Upper lobe of right lung (tissue), 1 donor: ENCODE data around the gene COL13A1. TPM values are rescaled to one million over a fixed set of nuclear protein-coding genes. Genes with fewer than 3 reads are reported as not detected.

Experiments
- ATAC-seq: fragments of 200-7000 bp; cut with Tn5 transposase; one replicate; pipeline ENCODE4 v1.9.1; 2020; ENCODE audit warnings: mild to moderate bottlenecking, moderate library complexity
- DNase-seq: peaks from one replicate; pipeline ENCODE4 v3.0.0-alpha.2; 2020
- H3K27ac ChIP-seq: fragments of 200-600 bp; one replicate; pipeline ENCODE4 v1.8.0; 2022
- H3K27me3 ChIP-seq: fragments of 200-600 bp; one replicate; pipeline ENCODE4 v1.8.0; 2022; ENCODE audit warnings: mild to moderate bottlenecking
- H3K36me3 ChIP-seq: fragments of 200-600 bp; one replicate; pipeline ENCODE4 v1.8.0; 2022
- H3K4me1 ChIP-seq: fragments of 200-600 bp; one replicate; pipeline ENCODE4 v1.8.0; 2022
- H3K4me3 ChIP-seq: fragments of 200-600 bp; one replicate; pipeline ENCODE4 v1.8.0; 2022; ENCODE audit warnings: mild to moderate bottlenecking
- H3K9me3 ChIP-seq: fragments of 200-600 bp; one replicate; pipeline ENCODE4 v1.8.0; 2022
- CTCF ChIP-seq: fragments of 200-600 bp; IDR thresholded peaks from one replicate; pipeline ENCODE4 v1.8.0; 2022; ENCODE audit warnings: antibody characterized with exemption
- intact Hi-C: fragments of 100-400 bp; cut with DNase I; formaldehyde crosslinking; loops from one replicate; pipeline ENCODE4 v1.11.0; 2022
- total RNA-seq: library from RNA; stranded (reverse); fragmentation: NEBNext Ultra II Directional; extraction: Animal tissue kit (Norgen Biotek cat#: 25700); gene quantifications from one replicate; pipeline ENCODE4 v1.2.1, GENCODE V29; 2021
- donor health status: DM: no; HTN: yes; CAD: no; lungs with severe emphysema.

Gene COL13A1
- total RNA-seq, 1 donor from 2014 or later: 13.5 TPM

GRCh38 chr10:69892816-69893215, 91.1 kb downstream of the COL13A1 start:
- intact Hi-C loops: no loop called here
- TF ChIP-seq CTCF: no peak
- Histone ChIP-seq H3K9me3 (no peaks in the 10 kb centered on the region), H3K36me3 (no peaks in the 10 kb centered on the region), H3K27ac (no peak overlapping the region), H3K4me1 (no peaks in the 10 kb centered on the region), H3K4me3 (no peak overlapping the region), H3K27me3 (no peaks in the 10 kb centered on the region)
- DNase-seq (no peak), ATAC-seq (no peak)

- no peaks in the 10 kb centered on the region for H3K27me3 ChIP-seq
- H3K4me3 ChIP-seq: no peak overlapping the region
- ATAC-seq (no peak), DNase-seq (no peak)
- no peaks in the 10 kb centered on the region for H3K9me3 ChIP-seq
- H3K4me1 ChIP-seq: no peaks in the 10 kb centered on the region
- no peaks in the 10 kb centered on the region for H3K36me3 ChIP-seq
- no peak overlapping the region for H3K27ac ChIP-seq
- no peak for TF ChIP-seq CTCF
- intact Hi-C loops: no loop called here
Measured at GRCh38 chr10:69893271-69893900, 91.7 kb downstream of the COL13A1 start.

- no peak for TF ChIP-seq CTCF
- ATAC-seq: no peak
- Histone ChIP-seq H3K27me3 (no peaks in the 10 kb centered on the region), H3K4me3 (no peak overlapping the region), H3K4me1 (no peaks in the 10 kb centered on the region), H3K9me3 (no peaks in the 10 kb centered on the region), H3K36me3 (no peaks in the 10 kb centered on the region), H3K27ac (no peak overlapping the region)
- no peak for DNase-seq
- intact Hi-C loops: no loop called here
Measured at GRCh38 chr10:69894156-69894555, 92.5 kb downstream of the COL13A1 start.

GRCh38 chr10:69895759-69896158, 94.1 kb downstream of the COL13A1 start:
- TF ChIP-seq CTCF: no peak
- intact Hi-C loops: no loop called here
- no peak overlapping the region for H3K4me3 ChIP-seq
- ATAC-seq (no peak), DNase-seq (no peak)
- no peaks in the 10 kb centered on the region for H3K27me3 ChIP-seq
- H3K9me3 ChIP-seq: no peaks in the 10 kb centered on the region
- H3K36me3 ChIP-seq: no peaks in the 10 kb centered on the region
- H3K4me1 ChIP-seq: no peaks in the 10 kb centered on the region
- no peak overlapping the region for H3K27ac ChIP-seq

- Histone ChIP-seq H3K27ac (no peak overlapping the region), H3K27me3 (no peaks in the 10 kb centered on the region), H3K36me3 (no peaks in the 10 kb centered on the region), H3K9me3 (no peaks in the 10 kb centered on the region), H3K4me1 (no peaks in the 10 kb centered on the region), H3K4me3 (no peak overlapping the region)
- no peak for ATAC-seq
- intact Hi-C loops: no loop called here
- no peak for DNase-seq
- no peak for TF ChIP-seq CTCF
Measured at GRCh38 chr10:69896606-69897231, 95.0 kb downstream of the COL13A1 start.
